Stimulated activated CD4-positive, alpha-beta T cell treated with anti-CD3 and anti-CD28 coated beads, TNF-alpha, amount 100 ng/mL, for 24 hours (primary cell): ENCODE measurements around the gene DUSP16.
"Not testable (repeated sequence)": the region's sequence is repeated elsewhere in the genome, so short reads cannot be mapped to it uniquely, and the experiment has no call there.

ENCODE experiments used
- DNase-seq, 3 experiments: peaks; one replicate each; pipeline ENCODE4 v3.0.0-alpha.2; 2020; ENCODE audit warnings: low read depth in 3 of 3

DUSP16 gene

DNA sequence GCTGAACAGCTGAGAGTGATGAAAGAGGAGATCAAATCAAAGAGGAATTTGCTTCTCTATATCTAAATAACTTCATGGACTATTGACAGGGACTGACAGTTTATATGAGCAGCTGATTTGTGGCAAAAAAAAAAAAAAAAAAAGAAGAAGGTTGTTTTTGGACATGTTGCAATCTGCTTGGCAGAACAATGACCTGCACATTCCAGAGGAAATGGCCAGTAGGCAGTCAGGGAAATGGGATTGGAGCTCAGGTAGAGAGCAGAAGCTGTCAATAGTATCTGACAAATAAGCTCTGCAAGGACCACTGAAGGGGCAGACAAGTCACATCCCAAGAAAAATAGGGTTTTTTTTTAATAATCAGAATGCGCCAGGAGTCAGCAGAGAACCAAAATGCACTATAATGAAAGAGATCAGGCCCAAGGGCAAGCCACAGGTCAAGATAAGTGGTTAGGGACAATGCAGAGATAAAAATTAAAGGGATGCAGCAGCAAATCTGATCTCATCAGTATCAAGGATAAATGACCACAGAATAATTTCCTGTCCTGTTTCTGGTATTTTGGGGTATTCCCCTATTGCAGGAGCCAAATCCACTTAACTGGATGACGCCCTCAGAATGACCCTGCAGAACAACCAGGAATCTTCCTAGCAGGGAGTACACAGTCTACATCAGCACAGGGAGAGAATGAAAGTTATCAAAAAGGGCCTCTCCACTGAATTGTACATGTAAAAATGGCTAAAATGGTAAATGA is 22.6 kb upstream of the DUSP16 start:
- DNase-seq: no peak

- no peak for DNase-seq
Observed at GRCh38 chr12:12583510-12584178, 21.0 kb upstream of the DUSP16 start.

- peak; percentile 33 to 52 (median 45) for DNase-seq
Observed at GRCh38 chr12:12582895-12583303, 20.2 kb upstream of the DUSP16 start.

- DNase-seq: peak in 1 of 3 experiments; percentile 16
Observed at GRCh38 chr12:12582193-12582881, 19.7 kb upstream of the DUSP16 start.

GRCh38 chr12:12580716-12581115 is 18.1 kb upstream of the DUSP16 start:
- not testable (repeated sequence) for DNase-seq

DNA sequence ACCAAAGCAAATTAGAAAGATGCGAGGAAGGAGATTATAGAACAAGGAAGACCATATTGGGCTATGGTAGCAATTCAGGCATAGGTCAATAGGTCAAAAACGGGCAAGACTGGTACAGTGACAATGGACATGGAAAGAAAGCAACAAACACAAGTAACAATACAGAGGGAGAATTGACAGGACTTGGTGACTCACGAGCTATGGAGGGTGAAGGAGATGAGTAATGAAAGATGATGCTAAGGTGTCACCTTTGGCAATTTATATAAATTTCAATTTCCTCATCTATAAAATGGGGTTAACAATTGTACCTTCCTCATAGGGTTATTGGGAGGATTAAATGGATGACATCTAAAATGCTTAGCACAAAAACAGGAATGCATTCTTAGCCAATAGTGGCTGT is 15.1 kb upstream of the DUSP16 start:
- DNase-seq: no peak

- no peak for DNase-seq
Observed at GRCh38 chr12:12572659-12573058, 10.0 kb upstream of the DUSP16 start.

GRCh38 chr12:12565971-12566370 is 3.3 kb upstream of the DUSP16 start:
- DNase-seq: not testable (repeated sequence)

- DNase-seq: no peak
Observed at GRCh38 chr12:12564911-12565310, 2.2 kb upstream of the DUSP16 start.

DNA sequence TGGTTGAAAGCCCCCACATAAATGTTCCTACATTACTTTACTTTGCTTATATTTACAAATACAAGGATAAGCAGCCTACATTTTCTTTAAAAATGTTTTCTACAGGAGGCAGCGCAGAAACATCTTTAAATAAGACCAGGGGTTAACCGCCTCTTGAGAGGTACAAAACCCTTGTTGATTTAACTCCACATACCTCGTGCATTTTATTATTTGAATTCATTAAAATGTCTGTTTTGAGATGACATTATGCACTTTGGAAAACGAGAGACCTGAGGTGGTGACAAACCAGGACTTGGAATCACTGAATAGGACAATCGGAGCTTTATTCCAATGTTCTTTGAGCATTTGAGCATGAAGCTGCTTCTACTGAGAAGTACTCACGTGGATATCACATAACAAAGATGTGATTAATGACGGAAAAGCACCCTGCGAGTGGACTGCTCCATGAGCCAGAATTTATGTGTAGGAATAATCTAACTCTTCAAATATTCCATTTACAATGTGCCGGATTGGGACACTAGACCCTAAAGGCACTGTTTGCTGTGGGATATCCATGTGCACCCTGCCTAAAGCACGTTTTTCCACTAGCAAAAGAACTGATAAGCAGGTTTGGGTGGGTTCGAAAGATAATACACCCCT is 746 bp upstream of the DUSP16 start:
- DNase-seq: no peak

- DNase-seq: peak in 1 of 3 experiments; percentile 6
Observed at GRCh38 chr12:12562016-12562483, 613 bp downstream of the DUSP16 start.

DNA sequence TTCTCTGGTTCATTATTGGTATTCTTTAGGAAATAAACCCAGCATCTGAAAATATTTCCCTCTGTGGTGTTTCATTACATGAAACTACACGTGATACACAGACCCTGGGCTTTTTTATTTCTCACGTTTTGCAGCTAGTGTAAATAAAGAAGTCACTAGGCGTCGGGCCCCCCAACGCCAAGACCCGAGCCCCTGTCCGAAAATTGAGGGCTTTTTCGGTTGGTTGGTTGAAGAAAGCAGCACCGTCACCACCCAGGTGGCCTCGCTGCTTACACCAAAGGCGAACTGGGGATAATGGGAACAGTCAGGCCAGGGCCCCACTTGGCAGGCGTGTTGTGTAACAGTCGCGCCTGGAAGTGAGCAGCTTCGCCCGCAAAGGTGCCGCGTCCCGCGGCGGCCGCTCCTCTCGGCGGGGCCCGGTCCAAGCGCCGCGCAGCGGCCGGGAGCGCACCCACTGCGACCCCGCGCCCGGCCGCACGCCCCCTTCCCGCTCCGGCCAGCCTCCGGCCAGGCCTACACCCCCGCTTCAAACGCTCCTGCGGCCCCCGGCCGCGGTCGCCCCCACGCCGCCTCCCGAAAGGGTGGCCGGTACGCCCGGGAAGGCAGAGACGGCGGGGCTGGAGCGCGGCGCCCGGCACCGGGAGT is 1.2 kb downstream of the DUSP16 start:
- peak in 2 of 3 experiments; percentile 5 to 40 for DNase-seq

GRCh38 chr12:12560587-12561370 is 1.9 kb downstream of the DUSP16 start:
- peak in 2 of 3 experiments; percentile 28 to 45 for DNase-seq

GRCh38 chr12:12559719-12560296 is 2.9 kb downstream of the DUSP16 start:
- DNase-seq: no peak

DNA sequence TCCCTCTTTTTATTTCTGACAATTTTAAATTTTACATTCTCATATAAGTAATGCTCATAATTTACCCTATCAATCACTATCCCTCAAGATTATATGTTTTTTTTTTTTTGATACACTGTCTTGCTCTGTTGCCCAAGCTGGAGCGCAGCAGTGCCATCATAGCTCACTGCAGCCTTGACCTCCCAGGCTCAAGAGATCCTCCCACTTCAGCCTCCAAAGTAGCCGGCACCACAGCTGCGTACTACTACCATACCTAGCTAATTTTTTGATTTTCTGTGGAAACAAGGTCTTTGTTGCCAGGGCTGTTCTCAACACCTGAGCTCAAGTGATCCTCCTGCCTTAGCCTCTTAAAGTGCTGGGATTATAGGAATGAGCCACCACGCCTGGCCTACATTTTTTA is 4.4 kb downstream of the DUSP16 start:
- no peak for DNase-seq

- DNase-seq: no peak
Observed at GRCh38 chr12:12557733-12558132, 4.9 kb downstream of the DUSP16 start.

DNA sequence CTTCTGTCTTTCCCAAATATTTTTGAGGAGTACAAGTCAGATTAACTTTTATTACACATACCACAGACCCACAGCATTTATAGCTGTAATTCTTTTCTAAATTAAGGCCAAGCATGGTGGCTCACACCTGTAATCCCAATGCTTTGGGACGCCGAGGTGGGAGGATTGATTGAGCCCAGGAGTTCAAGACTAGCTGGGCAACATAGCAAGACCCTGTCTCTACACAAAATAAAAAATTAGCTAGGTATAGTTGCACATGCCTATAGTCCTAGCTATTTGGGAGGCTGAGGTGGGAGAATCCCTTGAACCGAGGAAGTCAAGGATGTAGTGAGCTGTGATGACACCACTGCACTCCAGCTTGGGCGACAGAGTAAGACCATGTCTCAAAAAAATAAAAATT is 7.0 kb downstream of the DUSP16 start:
- no peak for DNase-seq

GRCh38 chr12:12553208-12553785 is 9.4 kb downstream of the DUSP16 start:
- no peak for DNase-seq

DNA sequence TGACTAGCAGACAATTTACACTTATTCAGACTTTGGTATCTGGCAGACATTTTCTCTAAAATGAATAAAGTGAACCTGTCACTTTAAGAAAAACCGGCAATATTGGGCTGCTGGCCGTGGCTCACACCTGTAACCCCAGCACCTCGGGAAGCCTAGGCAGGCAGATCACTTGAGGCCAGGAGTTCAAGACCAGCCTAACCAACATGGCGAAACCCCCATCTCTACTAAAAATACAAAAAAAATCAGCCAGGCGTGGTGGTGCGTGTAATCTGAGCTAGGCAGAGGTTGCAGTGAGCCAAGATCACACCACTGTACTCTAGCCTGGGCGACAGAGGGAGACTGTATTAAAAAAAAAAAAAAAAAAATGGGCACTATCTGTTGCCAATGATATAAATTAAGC is 11.5 kb downstream of the DUSP16 start:
- DNase-seq: no peak

- no peak for DNase-seq
Observed at GRCh38 chr12:12550277-12550676, 12.4 kb downstream of the DUSP16 start.
